ENCODE measurements around the gene CD5L. TPM values are rescaled to one million over a fixed set of nuclear protein-coding genes. Genes with fewer than 3 reads are reported as not detected.

CD5L gene
- polyA plus RNA-seq, 1 donor (not counting 4 experiments of a cell fraction or from before 2014, with no cell fraction given), result not detected

DNA sequence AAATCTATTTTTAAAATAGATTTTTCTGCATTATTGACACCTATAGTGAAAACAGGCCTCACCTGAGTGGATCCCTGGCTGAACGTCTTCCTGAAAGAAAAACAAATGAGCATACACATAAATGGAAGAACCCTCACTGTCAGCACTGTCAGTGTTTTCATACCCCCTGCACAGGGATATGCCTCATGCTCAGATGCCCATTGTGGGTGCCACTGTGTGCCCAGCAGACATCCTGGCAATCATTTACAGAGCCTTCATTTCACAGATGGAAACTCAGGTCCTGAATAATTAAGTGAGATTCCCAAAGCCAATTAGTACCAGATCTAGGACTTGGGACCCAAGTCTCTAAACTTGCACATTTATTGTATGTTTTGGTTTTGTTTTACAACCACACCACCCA lies 41.6 kb downstream of the CD5L start:
- dilution Hi-C loops (cut with MboI; ENCODE audit: extremely low pct_ligation_motif_present, low sequenced_read_pairs), result no loop called here
- no peaks in the 10 kb centered on the region for H3K27me3 ChIP-seq (ENCODE audit: control insufficient read depth, extremely low read depth, insufficient read depth, low read length)
- no peak for FAIRE-seq

GRCh38 chr1:157798211-157798610 lies 43.4 kb downstream of the CD5L start:
- Histone ChIP-seq H3K4me1 (ENCODE audit: control insufficient read depth, extremely low read depth, insufficient read depth, low read length) (no peaks in the 10 kb centered on the region), H3K27me3 (ENCODE audit: control insufficient read depth, extremely low read depth, insufficient read depth, low read length) (no peaks in the 10 kb centered on the region), H3K27ac (ENCODE audit: control insufficient read depth, insufficient read depth, low read length) (no peak overlapping the region), H3K4me3 (ENCODE audit: control insufficient read depth in 2 of 3, extremely low read depth in 1 of 3, insufficient read depth in 2 of 3, low read depth in 1 of 3, low read length in 3 of 3) (no peak overlapping the region), H3K9me3 (ENCODE audit: control insufficient read depth, low read depth, low read length) (no peaks in the 10 kb centered on the region), H3K9ac (ENCODE audit: control insufficient read depth, extremely low read depth, insufficient read depth, low read length) (no peak overlapping the region), H3K79me2 (ENCODE audit: control insufficient read depth, insufficient read depth, low read length) (no peaks in the 10 kb centered on the region), H3K9me1 (ENCODE audit: control insufficient read depth, extremely low read depth, insufficient read depth, low read length) (no peaks in the 10 kb centered on the region), H4K20me1 (ENCODE audit: control insufficient read depth, extremely low read depth, insufficient read depth, low read length) (no peaks in the 10 kb centered on the region), H2AFZ (ENCODE audit: control insufficient read depth, low read length) (no peak overlapping the region), H3K36me3 (ENCODE audit: control insufficient read depth in 2 of 2, extremely low read depth in 1 of 2, insufficient read depth in 2 of 2, low read length in 2 of 2) (no peaks in the 10 kb centered on the region), H3K4me2 (ENCODE audit: control insufficient read depth, extremely low read depth, insufficient read depth, low read depth, low read length) (no peak overlapping the region)
- peak; percentile 71 for FAIRE-seq
- peak; percentile 2 for DNase-seq (ENCODE audit: low read depth, low spot score)
- dilution Hi-C loops (cut with MboI; ENCODE audit: extremely low pct_ligation_motif_present, low sequenced_read_pairs), result no loop called here
- TF ChIP-seq, protein P1, sequence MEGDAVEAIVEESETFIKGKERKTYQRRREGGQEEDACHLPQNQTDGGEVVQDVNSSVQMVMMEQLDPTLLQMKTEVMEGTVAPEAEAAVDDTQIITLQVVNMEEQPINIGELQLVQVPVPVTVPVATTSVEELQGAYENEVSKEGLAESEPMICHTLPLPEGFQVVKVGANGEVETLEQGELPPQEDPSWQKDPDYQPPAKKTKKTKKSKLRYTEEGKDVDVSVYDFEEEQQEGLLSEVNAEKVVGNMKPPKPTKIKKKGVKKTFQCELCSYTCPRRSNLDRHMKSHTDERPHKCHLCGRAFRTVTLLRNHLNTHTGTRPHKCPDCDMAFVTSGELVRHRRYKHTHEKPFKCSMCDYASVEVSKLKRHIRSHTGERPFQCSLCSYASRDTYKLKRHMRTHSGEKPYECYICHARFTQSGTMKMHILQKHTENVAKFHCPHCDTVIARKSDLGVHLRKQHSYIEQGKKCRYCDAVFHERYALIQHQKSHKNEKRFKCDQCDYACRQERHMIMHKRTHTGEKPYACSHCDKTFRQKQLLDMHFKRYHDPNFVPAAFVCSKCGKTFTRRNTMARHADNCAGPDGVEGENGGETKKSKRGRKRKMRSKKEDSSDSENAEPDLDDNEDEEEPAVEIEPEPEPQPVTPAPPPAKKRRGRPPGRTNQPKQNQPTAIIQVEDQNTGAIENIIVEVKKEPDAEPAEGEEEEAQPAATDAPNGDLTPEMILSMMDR (optimal IDR thresholded peaks at IDR 0.05 in 1 of 3, IDR thresholded peaks at IDR 0.05 in 1 of 3, conservative IDR thresholded peaks at IDR 0.05 in 1 of 3; ENCODE audit: extremely low read depth in 1 of 3, insufficient read depth in 2 of 3, low read length in 3 of 3), result no peak
- TF ChIP-seq EZH2 (IDR thresholded peaks at IDR 0.05; ENCODE audit: low read length), result no peak

More for the DNA sequence above, 41.6 kb downstream of the CD5L start:
- H3K4me3 ChIP-seq (ENCODE audit: control insufficient read depth in 2 of 3, extremely low read depth in 1 of 3, insufficient read depth in 2 of 3, low read depth in 1 of 3, low read length in 3 of 3), result no peak overlapping the region
- no peaks in the 10 kb centered on the region for H3K4me1 ChIP-seq (ENCODE audit: control insufficient read depth, extremely low read depth, insufficient read depth, low read length)
- H3K79me2 ChIP-seq (ENCODE audit: control insufficient read depth, insufficient read depth, low read length), result no peaks in the 10 kb centered on the region
- no peak overlapping the region for H3K9ac ChIP-seq (ENCODE audit: control insufficient read depth, extremely low read depth, insufficient read depth, low read length)
- H3K9me1 ChIP-seq (ENCODE audit: control insufficient read depth, extremely low read depth, insufficient read depth, low read length), result no peaks in the 10 kb centered on the region
- no peaks in the 10 kb centered on the region for H3K9me3 ChIP-seq (ENCODE audit: control insufficient read depth, low read depth, low read length)
- no peaks in the 10 kb centered on the region for H3K36me3 ChIP-seq (ENCODE audit: control insufficient read depth in 2 of 2, extremely low read depth in 1 of 2, insufficient read depth in 2 of 2, low read length in 2 of 2)
- TF ChIP-seq, protein P1 (optimal IDR thresholded peaks at IDR 0.05 in 1 of 3, IDR thresholded peaks at IDR 0.05 in 1 of 3, conservative IDR thresholded peaks at IDR 0.05 in 1 of 3; ENCODE audit: extremely low read depth in 1 of 3, insufficient read depth in 2 of 3, low read length in 3 of 3), result no peak
- no peak for TF ChIP-seq EZH2 (IDR thresholded peaks at IDR 0.05; ENCODE audit: low read length)
- no peak for DNase-seq (ENCODE audit: low read depth, low spot score)
- no peaks in the 10 kb centered on the region for H4K20me1 ChIP-seq (ENCODE audit: control insufficient read depth, extremely low read depth, insufficient read depth, low read length)
- H2AFZ ChIP-seq (ENCODE audit: control insufficient read depth, low read length), result no peak overlapping the region
- no peak overlapping the region for H3K27ac ChIP-seq (ENCODE audit: control insufficient read depth, insufficient read depth, low read length)
- no peak overlapping the region for H3K4me2 ChIP-seq (ENCODE audit: control insufficient read depth, extremely low read depth, insufficient read depth, low read depth, low read length)

Measured in keratinocyte (primary cell).